A549 treated with GW870086 at 1 μM for 4 hours (cell line): Measurements from ENCODE around the gene CDNF. TPM values are rescaled to one million over a fixed set of nuclear protein-coding genes. Genes with fewer than 3 reads are reported as not detected.

Experiments used
- total RNA-seq: library from RNA; stranded (reverse); fragments of 200-300 nt; extraction: Qiagen RNA extraction; gene quantifications from 5 replicates; pipeline ENCODE4 v1.2.3, GENCODE V29; 2022; ENCODE audit warnings: low read depth

CDNF gene
- total RNA-seq = 0.95 to 1.6 TPM (median 1.3 TPM) in 5 replicates

GRCh38 chr10:14837757-14838581, at the start of gene CDNF, which contains the start of the genes HSPA14 and MSANTD7:
TSS of gene CDNF (minus strand) at chr10:14838037. CDS start at chr10:14837946, 91 bp downstream.
TSS of gene HSPA14 (plus strand) at chr10:14838306. CDS start at chr10:14838403, 97 bp downstream.
TSS of gene MSANTD7 (plus strand) at chr10:14838306. CDS start at chr10:14842285, 3,979 bp downstream.

GRCh38 chr10:14878266-14879123, 40.7 kb upstream of the CDNF start, which contains the start of gene SUV39H2:
TSS of gene SUV39H2 (plus strand) at chr10:14878866. CDS start at chr10:14878889, 23 bp downstream.

GRCh38 chr10:14774797-14775196, 63.0 kb downstream of the CDNF start, which contains the start of gene FAM107B:
TSS of gene FAM107B (minus strand) at chr10:14774897. CDS start at chr10:14774663, 234 bp downstream.

Other genes with a start within 250 kb of the CDNF start
- 99.4 to 139 TPM (median 132 TPM) in 5 replicates for gene FAM107B, start 63.1 kb downstream of the CDNF start, total RNA-seq
- gene HSPA14, start 269 bp upstream of the CDNF start, total RNA-seq = 43.8 to 46.0 TPM (median 45.1 TPM) in 5 replicates
- 11.5 to 13.5 TPM (median 12.8 TPM) in 5 replicates for gene MSANTD7, start 269 bp upstream of the CDNF start, total RNA-seq
- gene SUV39H2, start 40.8 kb upstream of the CDNF start, total RNA-seq = 18.9 to 23.0 TPM (median 20.8 TPM) in 5 replicates
- 3.9 to 6.6 TPM (median 5.7 TPM) in 5 replicates for gene DCLRE1C, start 116.1 kb upstream of the CDNF start, total RNA-seq
- gene MEIG1, start 121.4 kb upstream of the CDNF start, total RNA-seq = 0.55 to 1.0 TPM (median 0.77 TPM) in 5 replicates
- gene OLAH, start 205.9 kb upstream of the CDNF start, total RNA-seq = 0.39 to 0.59 TPM (median 0.43 TPM) in 5 replicates